Measurements from ENCODE around the gene C11orf65.

Gene C11orf65

GRCh38 chr11:108370315-108370714 lies 97.0 kb downstream of the C11orf65 start:
- no peak overlapping the region for H3K4me3 ChIP-seq (ENCODE audit: low read depth, low read length)
- no peak overlapping the region for H2AFZ ChIP-seq
- H3K9ac ChIP-seq = no peak overlapping the region
- no peak overlapping the region for H3K27ac ChIP-seq
- no peaks in the 10 kb centered on the region for H3K9me3 ChIP-seq (ENCODE audit: control insufficient read depth, low read length)
- no peaks in the 10 kb centered on the region for H3K27me3 ChIP-seq (ENCODE audit: control insufficient read depth, insufficient read depth, low read length)
- no peaks in the 10 kb centered on the region for H3K4me1 ChIP-seq
- TF ChIP-seq, protein P1, sequence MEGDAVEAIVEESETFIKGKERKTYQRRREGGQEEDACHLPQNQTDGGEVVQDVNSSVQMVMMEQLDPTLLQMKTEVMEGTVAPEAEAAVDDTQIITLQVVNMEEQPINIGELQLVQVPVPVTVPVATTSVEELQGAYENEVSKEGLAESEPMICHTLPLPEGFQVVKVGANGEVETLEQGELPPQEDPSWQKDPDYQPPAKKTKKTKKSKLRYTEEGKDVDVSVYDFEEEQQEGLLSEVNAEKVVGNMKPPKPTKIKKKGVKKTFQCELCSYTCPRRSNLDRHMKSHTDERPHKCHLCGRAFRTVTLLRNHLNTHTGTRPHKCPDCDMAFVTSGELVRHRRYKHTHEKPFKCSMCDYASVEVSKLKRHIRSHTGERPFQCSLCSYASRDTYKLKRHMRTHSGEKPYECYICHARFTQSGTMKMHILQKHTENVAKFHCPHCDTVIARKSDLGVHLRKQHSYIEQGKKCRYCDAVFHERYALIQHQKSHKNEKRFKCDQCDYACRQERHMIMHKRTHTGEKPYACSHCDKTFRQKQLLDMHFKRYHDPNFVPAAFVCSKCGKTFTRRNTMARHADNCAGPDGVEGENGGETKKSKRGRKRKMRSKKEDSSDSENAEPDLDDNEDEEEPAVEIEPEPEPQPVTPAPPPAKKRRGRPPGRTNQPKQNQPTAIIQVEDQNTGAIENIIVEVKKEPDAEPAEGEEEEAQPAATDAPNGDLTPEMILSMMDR (IDR thresholded peaks at IDR 0.05) = no peak
- H3K36me3 ChIP-seq (ENCODE audit: control insufficient read depth, insufficient read depth, low read length) = no peaks in the 10 kb centered on the region
- no peak overlapping the region for H3K4me2 ChIP-seq (ENCODE audit: low read length)
- H3K79me2 ChIP-seq = no peaks in the 10 kb centered on the region

- H3K9me3 ChIP-seq (ENCODE audit: control insufficient read depth, low read length) = no peaks in the 10 kb centered on the region
- H3K79me2 ChIP-seq = no peaks in the 10 kb centered on the region
- H3K4me1 ChIP-seq = no peaks in the 10 kb centered on the region
- H3K4me2 ChIP-seq (ENCODE audit: low read length) = no peak overlapping the region
- no peak overlapping the region for H3K27ac ChIP-seq
- H3K27me3 ChIP-seq (ENCODE audit: control insufficient read depth, insufficient read depth, low read length) = no peaks in the 10 kb centered on the region
- TF ChIP-seq, protein P1 (IDR thresholded peaks at IDR 0.05) = no peak
- H3K9ac ChIP-seq = no peak overlapping the region
- no peak overlapping the region for H3K4me3 ChIP-seq (ENCODE audit: low read depth, low read length)
- no peak overlapping the region for H2AFZ ChIP-seq
- H3K36me3 ChIP-seq (ENCODE audit: control insufficient read depth, insufficient read depth, low read length) = no peaks in the 10 kb centered on the region
These were observed 98.3 kb downstream of the C11orf65 start for GRCh38 chr11:108369064-108369463.

DNA sequence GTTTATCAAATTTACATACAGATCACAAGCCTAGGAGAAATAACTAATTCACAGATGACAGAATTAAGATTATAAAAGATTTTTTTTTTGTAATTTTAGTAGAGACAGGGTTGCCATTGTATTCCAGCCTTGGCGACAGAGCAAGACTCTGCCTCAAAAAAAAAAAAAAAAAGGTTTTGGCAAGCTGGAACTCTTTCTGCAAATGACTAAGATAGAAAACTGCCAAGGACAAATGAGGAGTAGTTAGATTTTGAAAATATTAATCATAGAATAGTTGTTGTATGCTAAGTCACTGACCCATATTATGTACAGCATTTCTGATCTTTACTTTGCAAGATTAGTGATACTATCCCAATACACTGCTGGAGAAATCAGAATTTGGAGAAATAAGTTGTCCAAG lies 99.2 kb downstream of the C11orf65 start:
- Histone ChIP-seq H3K4me3 (ENCODE audit: low read depth, low read length) (no peak overlapping the region), H3K27me3 (ENCODE audit: control insufficient read depth, insufficient read depth, low read length) (no peaks in the 10 kb centered on the region), H3K9me3 (ENCODE audit: control insufficient read depth, low read length) (no peaks in the 10 kb centered on the region), H3K36me3 (ENCODE audit: control insufficient read depth, insufficient read depth, low read length) (no peaks in the 10 kb centered on the region), H3K79me2 (no peaks in the 10 kb centered on the region), H3K4me2 (ENCODE audit: low read length) (no peak overlapping the region), H3K27ac (no peak overlapping the region), H3K9ac (no peak overlapping the region), H2AFZ (no peak overlapping the region), H3K4me1 (no peaks in the 10 kb centered on the region)
- TF ChIP-seq, protein P1 (IDR thresholded peaks at IDR 0.05) = no peak

- Histone ChIP-seq H3K4me3 (ENCODE audit: low read depth, low read length) (no peak overlapping the region), H2AFZ (no peak overlapping the region), H3K4me2 (ENCODE audit: low read length) (no peak overlapping the region), H3K9me3 (ENCODE audit: control insufficient read depth, low read length) (no peaks in the 10 kb centered on the region), H3K9ac (no peak overlapping the region), H3K4me1 (no peaks in the 10 kb centered on the region), H3K36me3 (ENCODE audit: control insufficient read depth, insufficient read depth, low read length) (no peaks in the 10 kb centered on the region), H3K79me2 (no peaks in the 10 kb centered on the region), H3K27me3 (ENCODE audit: control insufficient read depth, insufficient read depth, low read length) (no peaks in the 10 kb centered on the region), H3K27ac (no peak overlapping the region)
- TF ChIP-seq, protein P1 (IDR thresholded peaks at IDR 0.05) = no peak
These were observed 103.2 kb downstream of the C11orf65 start for GRCh38 chr11:108364159-108364558.

DNA sequence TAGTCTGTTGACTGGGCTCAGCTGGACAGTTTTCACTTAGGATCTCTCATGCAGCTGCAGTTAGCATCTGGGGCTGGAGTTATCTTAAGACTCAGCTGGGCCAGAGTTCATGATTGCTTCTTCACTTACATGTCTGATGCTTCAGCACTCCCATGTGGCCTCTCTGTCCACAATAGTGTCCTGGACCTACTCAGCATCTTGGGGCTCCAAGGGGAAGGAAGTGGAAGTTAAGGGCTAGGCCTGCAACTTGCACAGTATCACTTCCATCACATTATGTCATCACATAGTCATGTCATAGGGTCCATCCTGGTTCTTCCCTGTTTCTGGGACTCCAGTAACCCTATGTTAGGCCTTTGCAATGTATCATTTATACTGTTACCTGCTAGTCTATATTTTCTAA lies 115.9 kb downstream of the C11orf65 start:
- Histone ChIP-seq H3K4me2 (ENCODE audit: low read length) (no peak overlapping the region), H3K79me2 (no peaks in the 10 kb centered on the region), H2AFZ (no peak overlapping the region), H3K4me1 (no peaks in the 10 kb centered on the region), H3K27ac (no peak overlapping the region), H3K27me3 (ENCODE audit: control insufficient read depth, insufficient read depth, low read length) (no peaks in the 10 kb centered on the region), H3K36me3 (ENCODE audit: control insufficient read depth, insufficient read depth, low read length) (no peaks in the 10 kb centered on the region), H3K9me3 (ENCODE audit: control insufficient read depth, low read length) (no peaks in the 10 kb centered on the region), H3K9ac (no peak overlapping the region), H3K4me3 (ENCODE audit: low read depth, low read length) (no peak overlapping the region)
- TF ChIP-seq, protein P1 (IDR thresholded peaks at IDR 0.05) = no peak

Data from parathyroid adenoma (tissue), 2 donors.